OCI-LY1 (cell line): ENCODE data around the gene GMDS.

Experiments used
- EZH2 ChIP-seq: fragments of 200-600 bp; sonication (generic), shearing (Covaris generic); IDR thresholded peaks from 2 replicates; pipeline ENCODE4 v1.8.0; 2017; ENCODE audit warnings: borderline replicate concordance, mixed run types, mild to moderate bottlenecking, antibody characterized with exemption, low read length, moderate library complexity, mixed read lengths
- TF ChIP-seq, protein P1 (sequence below): fragments of 200-600 bp; sonication (generic), shearing (Covaris generic); IDR thresholded peaks from 2 replicates; pipeline ENCODE4 v1.5.1; 2017; ENCODE audit warnings: mild to moderate bottlenecking, antibody characterized with exemption, low read length, moderate library complexity, mixed read lengths

GRCh38 chr6:2193931-2194330 lies 51.5 kb downstream of the GMDS start:
- TF ChIP-seq, protein P1, sequence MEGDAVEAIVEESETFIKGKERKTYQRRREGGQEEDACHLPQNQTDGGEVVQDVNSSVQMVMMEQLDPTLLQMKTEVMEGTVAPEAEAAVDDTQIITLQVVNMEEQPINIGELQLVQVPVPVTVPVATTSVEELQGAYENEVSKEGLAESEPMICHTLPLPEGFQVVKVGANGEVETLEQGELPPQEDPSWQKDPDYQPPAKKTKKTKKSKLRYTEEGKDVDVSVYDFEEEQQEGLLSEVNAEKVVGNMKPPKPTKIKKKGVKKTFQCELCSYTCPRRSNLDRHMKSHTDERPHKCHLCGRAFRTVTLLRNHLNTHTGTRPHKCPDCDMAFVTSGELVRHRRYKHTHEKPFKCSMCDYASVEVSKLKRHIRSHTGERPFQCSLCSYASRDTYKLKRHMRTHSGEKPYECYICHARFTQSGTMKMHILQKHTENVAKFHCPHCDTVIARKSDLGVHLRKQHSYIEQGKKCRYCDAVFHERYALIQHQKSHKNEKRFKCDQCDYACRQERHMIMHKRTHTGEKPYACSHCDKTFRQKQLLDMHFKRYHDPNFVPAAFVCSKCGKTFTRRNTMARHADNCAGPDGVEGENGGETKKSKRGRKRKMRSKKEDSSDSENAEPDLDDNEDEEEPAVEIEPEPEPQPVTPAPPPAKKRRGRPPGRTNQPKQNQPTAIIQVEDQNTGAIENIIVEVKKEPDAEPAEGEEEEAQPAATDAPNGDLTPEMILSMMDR, result no peak
- TF ChIP-seq EZH2, result no peak
